HG02623 (cell line): ENCODE results near the gene TRIM14.
"Not testable (repeated sequence)": the region's sequence is repeated elsewhere in the genome, so short reads cannot be mapped to it uniquely, and the experiment has no call there.

Source experiments
- ATAC-seq: cut with Tn5 transposase; IDR thresholded peaks from one replicate; pipeline ENCODE4 v1.9.1; 2021; ENCODE audit warnings: moderate library complexity; ENCODE audit not compliant: unreplicated experiment

The TRIM14 gene

GRCh38 chr9:98050351-98050750 is 68.7 kb downstream of the TRIM14 start:
- ATAC-seq, result no peak

- ATAC-seq, result no peak
Observed at GRCh38 chr9:98049288-98050072, 69.5 kb downstream of the TRIM14 start.

GRCh38 chr9:98047002-98047401 is 72.0 kb downstream of the TRIM14 start:
- ATAC-seq, result no peak

- ATAC-seq, result no peak
Observed at GRCh38 chr9:98046180-98046543, 72.9 kb downstream of the TRIM14 start.

- ATAC-seq, result peak; percentile 89
Observed at GRCh38 chr9:98045234-98046179, 73.5 kb downstream of the TRIM14 start.

GRCh38 chr9:98043915-98044314 is 75.1 kb downstream of the TRIM14 start:
- no peak for ATAC-seq

GRCh38 chr9:98040212-98040611 is 78.8 kb downstream of the TRIM14 start:
- no peak for ATAC-seq

- no peak for ATAC-seq
Observed at GRCh38 chr9:98039607-98040017, 79.4 kb downstream of the TRIM14 start.

GRCh38 chr9:98038958-98039357 is 80.1 kb downstream of the TRIM14 start:
- ATAC-seq, result no peak

- ATAC-seq, result no peak
Observed at GRCh38 chr9:98037357-98037756, 81.7 kb downstream of the TRIM14 start.

GRCh38 chr9:98034593-98035546 is 84.2 kb downstream of the TRIM14 start:
- peak; percentile 38 for ATAC-seq

- ATAC-seq, result no peak
Observed at GRCh38 chr9:98031935-98032334, 87.1 kb downstream of the TRIM14 start.

GRCh38 chr9:98031169-98031568 is 87.9 kb downstream of the TRIM14 start:
- no peak for ATAC-seq

GRCh38 chr9:98024702-98025101 is 94.3 kb downstream of the TRIM14 start:
- no peak for ATAC-seq

GRCh38 chr9:98022447-98022846 is 96.6 kb downstream of the TRIM14 start:
- no peak for ATAC-seq

- ATAC-seq, result no peak
Observed at GRCh38 chr9:98021306-98022040, 97.5 kb downstream of the TRIM14 start.

- no peak for ATAC-seq
Observed at GRCh38 chr9:98020476-98021145, 98.4 kb downstream of the TRIM14 start.

GRCh38 chr9:98019869-98020268 is 99.2 kb downstream of the TRIM14 start:
- not testable (repeated sequence) for ATAC-seq
